HG02588 (cell line): Measurements from ENCODE around the gene TSPAN9.

Experiments
- ATAC-seq: cut with Tn5 transposase; IDR thresholded peaks from one replicate; pipeline ENCODE4 v1.9.1; 2021; ENCODE audit warnings: mild to moderate bottlenecking, moderate library complexity; ENCODE audit not compliant: unreplicated experiment

TSPAN9 gene

GRCh38 chr12:3201339-3202051, 124.3 kb downstream of the TSPAN9 start:
- no peak for ATAC-seq

GRCh38 chr12:3202096-3202495, 124.9 kb downstream of the TSPAN9 start:
- ATAC-seq: no peak

DNA sequence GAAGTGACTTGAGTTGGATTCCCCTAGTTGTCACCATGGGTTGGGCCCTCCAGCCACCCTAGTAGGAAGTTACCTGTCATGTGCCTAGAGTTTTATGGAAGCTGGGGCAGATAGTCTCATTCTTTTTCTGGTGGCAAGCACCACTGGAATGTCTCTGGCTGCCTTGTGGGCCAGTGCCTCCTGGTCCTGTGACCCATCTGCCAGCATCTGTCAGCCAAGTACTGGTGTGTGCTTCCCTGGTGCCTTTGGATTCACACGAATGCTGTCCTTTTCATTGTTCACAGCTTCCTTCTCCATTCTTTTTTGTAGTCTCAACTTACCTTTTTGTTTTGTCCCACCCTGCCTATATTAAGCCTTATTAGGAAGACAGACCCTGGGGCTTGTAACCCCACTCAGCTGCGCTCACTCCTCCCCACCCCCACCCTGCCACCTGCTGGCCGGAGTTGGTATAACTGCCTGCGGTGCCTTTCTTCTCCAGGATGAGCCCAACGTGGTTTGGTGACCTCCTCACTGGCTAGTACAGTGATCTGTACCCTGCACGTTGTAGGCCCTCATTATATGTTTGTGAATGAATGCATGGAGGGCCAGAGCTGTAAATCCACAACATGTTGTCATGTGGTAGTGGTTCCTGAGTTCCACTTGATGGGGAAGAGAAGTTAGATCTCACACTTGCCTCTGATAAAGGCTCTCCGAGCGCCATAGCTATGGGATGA, 125.7 kb downstream of the TSPAN9 start:
- no peak for ATAC-seq

GRCh38 chr12:3203713-3204112, 126.5 kb downstream of the TSPAN9 start:
- ATAC-seq: no peak

DNA sequence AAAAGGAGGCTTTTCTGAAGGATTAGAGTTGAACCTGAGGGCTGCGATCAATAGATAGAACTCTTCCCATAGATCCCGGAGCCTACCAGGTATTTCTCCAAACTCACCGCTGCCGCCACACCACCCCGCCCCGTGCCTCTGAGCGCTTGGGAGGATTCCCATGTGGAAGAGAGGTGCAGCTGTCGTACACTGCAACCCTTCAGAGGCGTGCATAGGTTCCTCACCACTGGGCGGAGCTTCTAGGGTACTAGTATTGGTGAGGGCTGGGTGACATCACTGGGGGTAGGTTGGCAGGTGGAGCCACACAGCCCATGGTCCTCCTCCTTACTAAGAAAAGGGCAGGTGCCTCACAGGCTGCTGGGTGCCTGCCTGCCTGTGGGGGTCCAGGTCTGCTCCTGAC, 127.0 kb downstream of the TSPAN9 start:
- no peak for ATAC-seq

DNA sequence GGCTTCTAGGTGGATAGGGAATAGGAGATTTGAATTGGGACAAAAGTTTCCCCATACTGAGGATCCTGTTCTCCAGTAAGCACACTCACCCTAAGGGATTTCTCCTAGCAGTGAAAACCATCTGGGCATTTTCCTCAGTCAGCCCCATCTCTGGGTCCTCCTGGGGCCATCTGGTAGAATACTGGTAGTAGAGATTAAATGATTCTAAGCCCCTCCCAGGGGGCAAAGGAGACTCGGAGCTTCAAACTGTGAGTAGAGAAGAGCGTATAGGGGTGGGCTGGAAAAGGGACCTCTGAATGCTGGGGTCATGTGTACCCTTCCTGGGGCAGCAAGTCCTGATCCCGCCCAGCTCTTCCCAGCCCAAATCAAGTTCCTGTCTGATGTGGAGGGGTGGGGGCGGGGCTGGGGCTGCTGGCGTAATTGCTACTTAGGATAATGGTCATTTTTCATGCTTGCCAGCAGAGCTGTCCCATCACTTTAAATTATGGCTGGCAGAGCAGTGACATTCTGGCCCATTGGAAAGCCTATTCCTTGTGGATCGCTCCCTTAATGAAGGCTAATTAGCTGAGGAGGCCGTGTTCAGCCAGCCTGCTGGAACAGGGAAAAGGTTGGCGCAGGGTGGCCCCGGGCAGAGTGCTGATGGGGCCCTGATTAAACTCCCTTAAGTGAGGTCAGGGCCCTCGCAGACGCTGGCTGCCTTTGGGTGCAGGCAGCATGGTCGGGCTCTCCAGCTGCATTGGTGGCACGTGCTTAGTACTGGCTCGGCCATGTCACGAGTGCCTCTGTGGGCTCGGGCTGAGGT, 127.8 kb downstream of the TSPAN9 start:
- no peak for ATAC-seq

GRCh38 chr12:3205742-3206519, 128.8 kb downstream of the TSPAN9 start:
- no peak for ATAC-seq

DNA sequence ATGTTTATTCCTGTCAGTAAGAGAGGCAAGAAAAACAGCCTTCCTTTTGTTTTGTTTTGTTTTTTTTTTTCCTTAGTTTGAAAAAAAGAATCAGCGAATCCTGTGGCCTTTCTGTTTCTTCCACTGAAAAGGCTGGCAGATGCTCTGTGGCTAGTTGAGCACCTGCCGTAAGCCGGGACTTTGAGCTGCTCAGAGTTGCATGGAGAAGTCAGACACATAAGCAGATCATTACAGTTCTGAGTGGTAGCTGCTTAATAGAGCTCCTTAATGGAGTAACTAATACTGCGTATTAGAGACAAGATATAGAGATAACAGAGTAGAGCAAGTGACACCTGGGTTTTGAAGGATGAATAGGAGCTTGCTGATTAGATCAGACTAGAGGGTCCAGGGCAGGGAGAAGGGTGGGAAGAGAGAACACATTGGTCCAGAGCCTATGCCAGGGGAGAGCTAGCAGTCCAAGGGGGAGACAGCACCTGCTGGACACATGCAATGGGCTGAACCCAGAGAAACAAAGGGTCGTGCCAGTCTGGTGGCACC, 129.4 kb downstream of the TSPAN9 start:
- ATAC-seq: no peak

DNA sequence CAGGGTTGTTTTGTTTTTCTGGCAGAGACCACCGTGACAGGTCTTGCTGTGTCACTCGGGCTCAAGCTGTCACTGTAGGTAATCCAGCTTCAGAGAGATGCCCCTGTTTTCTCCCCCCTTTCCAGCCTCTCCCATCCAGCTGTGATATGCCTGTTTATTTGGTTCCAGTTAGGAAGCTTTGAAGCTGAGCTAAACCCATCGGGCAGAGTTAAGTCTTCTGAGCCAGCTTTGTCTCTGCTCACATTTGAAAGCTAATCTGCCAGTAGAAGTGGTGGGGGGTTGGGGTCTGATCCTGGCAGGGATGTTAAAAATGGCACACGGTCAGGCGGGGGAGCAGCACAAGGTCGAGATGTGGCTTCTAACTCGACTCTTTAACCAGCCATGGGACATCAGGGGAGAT, 130.0 kb downstream of the TSPAN9 start:
- no peak for ATAC-seq

- no peak for ATAC-seq
Measured at GRCh38 chr12:3207858-3208257, 130.7 kb downstream of the TSPAN9 start.

- no peak for ATAC-seq
Measured at GRCh38 chr12:3213188-3213587, 136.0 kb downstream of the TSPAN9 start.

- ATAC-seq: no peak
Measured at GRCh38 chr12:3213768-3214167, 136.6 kb downstream of the TSPAN9 start.

DNA sequence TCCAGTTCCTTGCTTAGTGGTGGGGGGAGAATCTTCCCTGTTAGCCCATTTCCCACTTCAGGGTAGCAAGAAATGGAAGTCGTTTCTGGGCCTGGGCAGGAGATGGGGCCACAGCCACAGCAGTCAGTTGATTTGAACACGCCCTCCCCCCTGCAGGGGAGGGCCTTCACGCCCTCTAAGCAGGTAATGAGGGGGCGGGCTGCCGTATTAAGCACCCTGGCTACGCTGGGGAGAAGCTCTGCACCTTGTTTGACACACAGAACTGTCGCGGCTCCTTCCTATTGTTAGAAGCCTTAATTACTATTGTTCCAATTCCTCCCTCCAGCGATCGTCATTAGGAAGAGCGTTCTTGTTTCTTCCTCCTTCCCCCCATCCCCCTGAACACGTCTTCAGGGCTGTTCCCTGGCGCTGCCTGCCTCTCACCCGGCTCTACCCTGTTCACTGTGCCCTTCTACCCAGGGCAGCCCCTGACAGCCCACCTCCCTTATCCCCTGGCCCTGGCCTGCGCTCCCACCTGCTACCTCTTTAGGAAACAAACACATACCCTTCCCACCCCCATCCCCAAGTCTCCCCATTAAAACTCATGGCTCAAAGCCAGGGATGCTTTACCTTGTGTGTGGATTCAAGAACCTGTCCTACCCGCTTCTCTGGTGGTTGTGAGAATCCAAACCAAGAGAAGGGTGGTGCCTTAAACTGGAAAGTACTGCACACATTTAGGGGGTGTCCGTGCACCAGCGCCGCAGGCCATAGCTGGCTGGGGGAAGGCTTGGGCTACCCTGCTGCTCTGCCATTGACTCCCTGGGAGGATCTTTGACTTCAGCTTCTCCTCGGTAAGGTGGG, 137.6 kb downstream of the TSPAN9 start:
- no peak for ATAC-seq

DNA sequence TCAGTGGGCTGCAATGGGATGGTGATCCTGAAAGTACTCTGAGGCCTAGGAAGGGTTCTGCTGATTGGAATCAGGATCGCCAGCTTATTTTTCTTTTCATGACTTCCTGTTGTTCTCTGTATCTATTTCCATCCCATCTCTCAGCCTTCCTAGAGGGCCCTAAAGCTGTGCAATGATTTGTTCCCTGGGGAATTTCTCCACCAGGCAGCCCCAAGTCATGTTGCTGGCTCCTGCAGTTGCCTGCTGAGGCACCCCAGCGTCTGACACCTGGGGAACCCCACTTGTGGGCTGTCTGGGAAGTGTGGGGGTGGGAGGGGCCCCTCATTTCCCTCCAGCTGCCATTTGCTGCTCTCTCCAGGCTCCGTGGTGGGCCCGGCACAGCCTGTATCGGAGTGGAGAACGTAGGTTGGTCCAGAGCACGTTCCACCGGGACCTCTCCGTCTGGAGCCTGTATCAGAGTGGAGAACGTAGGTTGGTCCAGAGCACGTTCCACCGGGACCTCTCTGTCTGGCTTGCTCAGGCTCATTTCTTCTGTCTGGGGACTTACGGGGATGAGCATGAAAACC, 138.3 kb downstream of the TSPAN9 start:
- no peak for ATAC-seq

DNA sequence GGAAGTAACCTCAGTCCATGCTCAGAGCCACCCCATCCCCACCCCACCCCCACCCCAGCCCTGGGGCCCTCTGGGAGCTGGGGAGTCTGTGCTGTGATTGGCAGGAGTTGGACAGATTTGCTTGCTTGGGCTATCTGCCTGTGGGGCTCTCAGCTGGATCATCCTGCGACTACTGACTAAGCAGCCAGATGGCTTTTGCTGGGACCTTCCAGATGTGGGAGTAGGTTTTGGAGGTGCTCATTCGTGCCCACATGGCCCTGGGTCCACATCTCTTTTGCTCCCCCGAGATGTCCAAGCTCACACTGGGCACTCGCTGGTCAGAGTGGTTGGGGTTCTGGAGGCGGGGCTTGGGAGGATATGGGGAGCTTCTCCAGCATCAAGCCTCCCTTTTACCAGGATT, 138.9 kb downstream of the TSPAN9 start:
- ATAC-seq: no peak

DNA sequence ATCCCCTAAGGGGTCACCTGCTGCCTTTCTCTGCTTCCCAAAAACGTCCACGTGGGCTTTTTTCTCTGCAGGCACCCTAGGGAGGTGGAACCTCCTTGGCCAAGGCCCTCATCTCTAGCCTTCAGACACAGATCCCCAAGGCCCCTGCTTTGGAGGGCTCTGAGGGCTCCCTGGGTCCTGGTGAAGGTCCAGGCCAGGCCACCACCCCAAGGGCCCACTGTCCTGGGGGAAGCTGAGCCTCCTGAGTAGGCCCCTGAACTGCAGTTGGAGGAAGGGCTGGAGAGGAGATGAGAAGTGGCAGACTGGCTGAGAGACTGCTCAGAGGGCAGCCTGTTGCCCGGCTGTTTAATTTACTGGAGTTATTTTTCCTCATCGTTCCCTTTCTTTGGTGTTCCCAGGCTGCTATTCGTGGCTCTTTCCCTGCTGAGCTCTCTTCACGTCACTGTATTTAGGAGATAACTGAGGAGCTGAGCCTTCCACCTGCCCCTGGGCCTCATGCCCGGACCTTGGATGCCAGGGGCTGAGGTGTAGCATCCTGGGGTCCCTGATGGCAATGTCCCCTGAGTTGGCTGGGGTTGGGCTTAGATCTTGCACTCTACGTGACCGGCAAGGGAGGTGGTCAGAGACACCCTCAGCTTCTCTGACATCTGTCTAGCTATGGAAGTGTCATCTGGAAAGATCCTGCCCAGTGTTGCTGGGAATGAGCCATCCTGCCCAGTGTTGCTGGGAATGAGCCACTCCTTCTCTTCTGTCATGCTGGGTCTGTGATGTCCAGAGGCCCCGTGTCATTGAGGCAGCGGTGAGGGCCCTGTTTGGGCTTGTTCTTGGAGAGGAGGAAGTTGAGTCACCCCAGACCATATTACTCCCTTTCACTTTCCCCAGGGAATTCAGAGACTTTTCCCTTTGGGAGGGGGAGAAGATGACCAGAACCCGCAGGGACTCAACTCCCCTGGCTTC, 139.8 kb downstream of the TSPAN9 start:
- ATAC-seq: no peak

DNA sequence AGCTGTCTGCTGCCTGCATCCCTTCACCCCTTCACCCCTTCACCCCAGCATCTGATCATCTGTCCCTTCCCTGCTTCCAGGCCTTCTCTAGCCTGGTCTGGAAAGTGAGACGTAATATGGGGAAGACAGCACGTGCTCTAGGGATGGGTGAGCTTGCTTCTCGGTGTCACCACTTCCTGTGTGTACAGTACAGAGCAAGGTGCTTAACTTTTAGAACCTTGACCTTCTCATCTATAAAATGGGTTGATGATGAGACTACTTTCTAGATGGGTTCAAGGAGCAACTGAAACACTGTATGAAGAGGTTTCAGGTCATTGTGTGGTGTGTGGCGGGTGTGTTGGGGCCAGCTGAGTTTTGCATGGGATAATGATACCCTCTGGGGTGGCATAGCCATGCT, 140.5 kb downstream of the TSPAN9 start:
- ATAC-seq: no peak
